GM23338 (cell line): ENCODE measurements around the gene ACSS3. TPM values are rescaled to one million over a fixed set of nuclear protein-coding genes. Genes with fewer than 3 reads are reported as not detected.

ENCODE experiments used
- ATAC-seq: fragments of 200-7000 bp; cut with Tn5 transposase; 3 replicates; pipeline ENCODE4 v1.9.1; 2020
- DNase-seq: peaks from one replicate; pipeline ENCODE4 v3.0.0-alpha.2; 2015; ENCODE audit warnings: low spot score
- H2AFZ ChIP-seq: fragments of 200-600 bp; sonication (generic); 2 replicates; pipeline ENCODE4 v1.8.0; 2016; ENCODE audit warnings: antibody characterized with exemption, mild to moderate bottlenecking, moderate library complexity
- H3F3A ChIP-seq: fragments of 200-600 bp; sonication (generic); replicated peaks from 2 replicates; pipeline ENCODE4 v1.8.0; 2017; ENCODE audit warnings: antibody characterized with exemption, mixed run types, low read depth
- H3K27ac ChIP-seq: fragments of 200-600 bp; sonication (generic); 2 replicates; pipeline ENCODE4 v1.6.1; 2016; ENCODE audit warnings: low read depth
- H3K27me3 ChIP-seq: fragments of 200-600 bp; sonication (generic); 2 replicates; pipeline ENCODE4 v1.8.0; 2016; ENCODE audit warnings: mild to moderate bottlenecking, mixed run types, moderate library complexity; ENCODE audit not compliant: insufficient read depth
- H3K36me3 ChIP-seq: fragments of 200-600 bp; sonication (generic); 2 replicates; pipeline ENCODE4 v1.8.0; 2016; ENCODE audit warnings: mild to moderate bottlenecking; ENCODE audit not compliant: insufficient read depth
- H3K4me1 ChIP-seq: fragments of 200-600 bp; sonication (generic); 2 replicates; pipeline ENCODE4 v1.8.0; 2016; ENCODE audit warnings: mild to moderate bottlenecking, moderate library complexity; ENCODE audit not compliant: insufficient read depth
- H3K4me2 ChIP-seq: fragments of 200-600 bp; sonication (generic); 2 replicates; pipeline ENCODE4 v1.7.1; 2017; ENCODE audit warnings: mixed run types
- H3K4me3 ChIP-seq: fragments of 200-600 bp; sonication (generic); 2 replicates; pipeline ENCODE4 v1.6.1; 2016; ENCODE audit warnings: mixed run types
- H3K79me2 ChIP-seq: fragments of 200-600 bp; sonication (generic); replicated peaks from 2 replicates; pipeline ENCODE4 v1.8.0; 2017; ENCODE audit warnings: mild to moderate bottlenecking; ENCODE audit not compliant: insufficient read depth
- H3K9me2 ChIP-seq: fragments of 200-600 bp; sonication (generic); 2 replicates; pipeline ENCODE4 v1.8.0; 2017; ENCODE audit not compliant: insufficient read depth
- H4K20me1 ChIP-seq: fragments of 200-600 bp; sonication (generic); replicated peaks from 2 replicates; pipeline ENCODE4 v1.8.0; 2017; ENCODE audit warnings: mild to moderate bottlenecking; ENCODE audit not compliant: insufficient read depth
- H3K27ac Mint-ChIP-seq: 2 replicates; pipeline ENCODE4 v1.8.0; 2020; ENCODE audit warnings: inconsistent platforms, mild to moderate bottlenecking, moderate library complexity, mixed read lengths
- H3K27me3 Mint-ChIP-seq: 3 replicates; pipeline ENCODE4 v1.8.0; 2022; ENCODE audit warnings: low read depth, mild to moderate bottlenecking, moderate library complexity, mixed read lengths, inconsistent platforms; ENCODE audit not compliant: insufficient read depth, poor library complexity
- H3K36me3 Mint-ChIP-seq: 3 replicates; pipeline ENCODE4 v1.8.0; 2021; ENCODE audit warnings: low read depth, mild to moderate bottlenecking, inconsistent platforms, moderate library complexity, mixed read lengths
- H3K4me1 Mint-ChIP-seq: 3 replicates; pipeline ENCODE4 v1.8.0; 2020; ENCODE audit warnings: mild to moderate bottlenecking, inconsistent platforms, mixed read lengths
- H3K4me3 Mint-ChIP-seq: 3 replicates; pipeline ENCODE4 v1.8.0; 2021; ENCODE audit warnings: moderate library complexity, mild to moderate bottlenecking, inconsistent platforms, mixed read lengths
- H3K9me3 Mint-ChIP-seq: 3 replicates; pipeline ENCODE4 v1.8.0; 2020; ENCODE audit warnings: moderate library complexity, mild to moderate bottlenecking, inconsistent platforms, mixed read lengths
- CTCF ChIP-seq, 2 experiments: fragments of 200-600 bp in 1 of 2; sonication (generic) in 1 of 2; conservative IDR thresholded peaks; 2 replicates each; pipeline versions ENCODE4 v1.5.1 to v1.6.1; 2016 to 2017; ENCODE audit warnings: antibody characterized with exemption in 2 of 2, low read depth in 2 of 2, mild to moderate bottlenecking in 2 of 2, moderate library complexity in 1 of 2
- ETS1 ChIP-seq: IDR thresholded peaks from 2 replicates; pipeline ENCODE4 v1.6.1; 2016; ENCODE audit warnings: antibody characterized with exemption
- EZH2 ChIP-seq: fragments of 200-600 bp; sonication (generic); IDR thresholded peaks from one replicate; pipeline ENCODE4 v1.8.0; 2017; ENCODE audit warnings: antibody characterized with exemption, mild to moderate bottlenecking, low read depth; ENCODE audit not compliant: unreplicated experiment
- JUNB ChIP-seq: IDR thresholded peaks from one replicate; pipeline ENCODE4 v1.6.1; 2016; ENCODE audit warnings: antibody characterized with exemption; ENCODE audit not compliant: unreplicated experiment
- NANOG ChIP-seq: IDR thresholded peaks from 2 replicates; pipeline ENCODE4 v1.6.1; 2016; ENCODE audit warnings: antibody characterized with exemption, borderline replicate concordance
- POLR2AphosphoS5 ChIP-seq: IDR thresholded peaks from 2 replicates; pipeline ENCODE4 v1.6.1; 2016; ENCODE audit warnings: antibody characterized with exemption, low read depth
- REST ChIP-seq: IDR thresholded peaks from one replicate; pipeline ENCODE4 v1.6.1; 2018; ENCODE audit warnings: antibody characterized with exemption; ENCODE audit not compliant: unreplicated experiment
- STAT1 ChIP-seq: IDR thresholded peaks from one replicate; pipeline ENCODE4 v1.6.1; 2016; ENCODE audit warnings: antibody characterized with exemption; ENCODE audit not compliant: unreplicated experiment
- ZNF462 ChIP-seq: fragments of 250-450 bp; sonication (Bioruptor Pico); IDR thresholded peaks from 2 replicates; pipeline ENCODE4 v1.5.0; 2020; ENCODE audit warnings: mild to moderate bottlenecking, moderate library complexity
- polyA plus RNA-seq: library from polyadenylated mRNA; unstranded; fragments of >200 nt; fragmentation: Nextera tagmentation; extraction: Ambion mirVana; gene quantifications from 2 replicates; pipeline ENCODE4 v1.2.1, GENCODE V29; 2016
- total RNA-seq: library from RNA; depleted of rRNA; stranded (reverse); fragments of >200 nt; shearing (Covaris generic); gene quantifications from 2 replicates; pipeline ENCODE4 v1.2.3, GENCODE V29; 2014

ACSS3 gene
- total and polyA plus RNA-seq, 2 experiments from 2014 or later = 7.4 to 28.9 TPM

GRCh38 chr12:81274637-81275529, 197.0 kb downstream of the ACSS3 start:
- no peaks in the 10 kb centered on the region for H3K36me3 ChIP-seq
- H3K79me2 ChIP-seq = no peaks in the 10 kb centered on the region
- no peak for DNase-seq
- no peaks in the 10 kb centered on the region for H3K36me3 Mint-ChIP-seq
- no peaks in the 10 kb centered on the region for H3K9me2 ChIP-seq
- no peaks in the 10 kb centered on the region for H3F3A ChIP-seq
- H2AFZ ChIP-seq = no peak overlapping the region
- H3K27ac Mint-ChIP-seq = no peak overlapping the region; the same call in 1 of the 2 replicates
- H3K4me3 ChIP-seq = no peak overlapping the region
- H3K27ac ChIP-seq = no peak overlapping the region
- H4K20me1 ChIP-seq = no peaks in the 10 kb centered on the region; the same call in 1 of the 2 replicates
- TF ChIP-seq CTCF (conservative IDR thresholded peaks at IDR 0.05; ENCODE audit: low read depth in 2 of 2) = no peak
- TF ChIP-seq STAT1 = no peak
- TF ChIP-seq JUNB = no peak
- TF ChIP-seq ETS1 = no peak
- TF ChIP-seq REST = no peak
- TF ChIP-seq NANOG = no peak
- no peak for TF ChIP-seq EZH2
- no peak for TF ChIP-seq POLR2AphosphoS5
- no peak for TF ChIP-seq ZNF462 (CRISPR knock-in tag)
- no peaks in the 10 kb centered on the region for H3K9me3 Mint-ChIP-seq
- no peaks in the 10 kb centered on the region for H3K4me1 Mint-ChIP-seq
- no peak overlapping the region for H3K4me2 ChIP-seq
- H3K27me3 Mint-ChIP-seq = peaks cover 2% of the 10 kb centered on the region
- no peak for ATAC-seq
- H3K4me3 Mint-ChIP-seq = no peak overlapping the region
- no peaks in the 10 kb centered on the region for H3K4me1 ChIP-seq
- no peaks in the 10 kb centered on the region for H3K27me3 ChIP-seq
